Activated CD4-positive, alpha-beta memory T cell treated with anti-CD3 and anti-CD28 coated beads, Interleukin-2, amount 10 ng/mL, durations not matched to agents 7 days and 5 days (primary cell): ENCODE results near the gene TECPR1. TPM values are rescaled to one million over a fixed set of nuclear protein-coding genes. Genes with fewer than 3 reads are reported as not detected.
A peak's percentile ranks its signal among the peaks of the same experiment; 100 is the strongest.

Source experiments
- CTCF ChIA-PET: fragments of 350-600 bp; sonication (Branson Sonifier 250); formaldehyde crosslinking; loops from one replicate; lab custom pipeline; 2021; ENCODE audit warnings: antibody characterized with exemption, inconsistent platforms; lab: Charles Lee
- POLR2A ChIA-PET: fragments of 350-600 bp; sonication (Branson Sonifier 250); formaldehyde crosslinking; loops from one replicate; lab custom pipeline; 2021; ENCODE audit warnings: antibody characterized with exemption; lab: Charles Lee
- DNase-seq: peaks from one replicate; pipeline ENCODE4 v3.0.0-alpha.2; 2020
- H3K27ac Mint-ChIP-seq: one replicate; pipeline ENCODE4 v1.8.0; 2021; ENCODE audit warnings: mild to moderate bottlenecking, mixed read lengths
- H3K27me3 Mint-ChIP-seq: one replicate; pipeline ENCODE4 v1.8.0; 2021; ENCODE audit warnings: mixed read lengths
- H3K36me3 Mint-ChIP-seq: one replicate; pipeline ENCODE4 v1.8.0; 2021; ENCODE audit warnings: low read depth, mixed read lengths
- H3K4me1 Mint-ChIP-seq: one replicate; pipeline ENCODE4 v1.8.0; 2021; ENCODE audit warnings: mixed read lengths
- H3K4me3 Mint-ChIP-seq: one replicate; pipeline ENCODE4 v1.8.0; 2021; ENCODE audit warnings: mild to moderate bottlenecking, mixed read lengths
- H3K9me3 Mint-ChIP-seq: one replicate; pipeline ENCODE4 v1.8.0; 2021; ENCODE audit warnings: mixed read lengths
- total RNA-seq, 2 experiments: library from RNA; stranded (reverse); gene quantifications; one replicate each; pipeline ENCODE4 v1.2.3, GENCODE V29; 2021

TECPR1 gene
- total RNA-seq, 2 experiments from 2014 or later = 63.9 to 69.4 TPM

DNA sequence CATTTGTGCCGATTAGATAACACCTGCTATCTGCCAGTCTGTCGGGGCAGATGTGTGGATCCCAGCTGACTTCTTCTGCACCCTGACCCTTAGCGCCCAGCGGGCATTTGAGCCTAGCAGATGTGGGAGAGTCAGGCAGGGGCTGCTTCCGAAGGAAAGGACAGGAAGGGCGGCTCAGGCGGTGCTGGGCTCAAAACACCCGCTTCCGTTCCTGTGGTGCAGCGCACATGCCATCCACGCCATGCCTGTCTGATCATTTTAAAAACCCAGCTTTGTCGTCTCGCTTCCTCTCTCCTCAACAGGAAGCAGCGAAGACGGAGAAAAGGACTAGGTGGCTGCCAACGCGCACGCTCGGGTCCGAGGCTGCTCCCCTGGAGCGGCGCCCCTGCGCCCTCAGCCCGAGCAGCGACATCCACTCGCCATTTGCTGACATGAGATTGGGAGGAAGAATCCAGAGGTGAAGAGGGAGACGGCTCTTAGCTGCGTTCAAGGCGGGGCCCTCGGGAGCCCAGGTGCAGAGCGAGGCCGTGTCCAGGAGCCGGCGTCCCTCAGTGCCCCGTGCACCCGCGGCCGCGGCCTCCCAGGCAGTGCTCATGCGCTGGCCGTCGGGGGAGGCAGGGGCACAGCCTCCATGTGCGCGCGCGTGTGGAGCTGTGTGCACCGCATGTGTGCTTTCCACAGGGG lies 46.7 kb downstream of the TECPR1 start:
- POLR2A ChIA-PET = no interaction called here
- Mint-ChIP-seq H3K4me3 (no peak overlapping the region), H3K4me1 (peaks cover 37% of the 10 kb centered on the region), H3K27ac (no peak overlapping the region), H3K9me3 (no peaks in the 10 kb centered on the region), H3K36me3 (peaks cover 22% of the 10 kb centered on the region), H3K27me3 (no peaks in the 10 kb centered on the region)
- CTCF ChIA-PET = no interaction called here
- DNase-seq = no peak

DNA sequence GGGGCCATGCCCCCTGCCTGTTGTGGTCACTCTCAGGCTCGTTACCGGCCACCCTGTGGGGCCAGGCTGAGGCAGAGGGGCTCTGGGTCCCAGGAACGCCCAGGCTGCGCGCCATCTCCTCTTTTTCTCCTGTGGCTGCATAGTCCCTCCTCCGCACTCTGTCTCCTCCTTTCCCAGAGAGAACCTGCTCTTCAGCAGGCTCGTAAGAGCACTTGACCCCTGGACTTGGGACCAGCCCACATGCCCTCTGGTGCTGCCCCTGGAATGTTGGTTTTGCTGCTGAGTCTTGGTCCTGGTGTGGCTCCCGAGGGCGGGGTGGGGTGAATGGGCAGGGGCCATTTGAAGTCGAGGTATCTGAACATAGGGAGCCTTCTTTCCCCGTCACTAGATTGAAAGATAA lies 47.4 kb downstream of the TECPR1 start:
- H3K4me3 Mint-ChIP-seq = no peak overlapping the region
- no peaks in the 10 kb centered on the region for H3K27me3 Mint-ChIP-seq
- H3K9me3 Mint-ChIP-seq = no peaks in the 10 kb centered on the region
- H3K27ac Mint-ChIP-seq = no peak overlapping the region
- no peak for DNase-seq
- H3K36me3 Mint-ChIP-seq = peaks cover 25% of the 10 kb centered on the region
- ChIA-PET POLR2A (interaction anchor here (3.0 kb wide), 1 partner anchor 47 kb away, joined by 33 read pairs; the partner anchor contains the start of gene TECPR1), CTCF (no interaction called here)
- peaks cover 40% of the 10 kb centered on the region for H3K4me1 Mint-ChIP-seq

GRCh38 chr7:98203964-98204605 lies 47.9 kb downstream of the TECPR1 start:
- DNase-seq = no peak
- H3K4me1 Mint-ChIP-seq = peaks cover 40% of the 10 kb centered on the region
- H3K9me3 Mint-ChIP-seq = peaks cover 3% of the 10 kb centered on the region
- no peak overlapping the region for H3K27ac Mint-ChIP-seq
- peaks cover 28% of the 10 kb centered on the region for H3K36me3 Mint-ChIP-seq
- ChIA-PET CTCF (no interaction called here), POLR2A (interaction anchor here (1.7 to 3.0 kb wide), 2 partner anchors 8 to 47 kb away, joined by 4 to 33 read pairs; partner anchors contain the start of gene TECPR1)
- no peak overlapping the region for H3K4me3 Mint-ChIP-seq
- H3K27me3 Mint-ChIP-seq = no peaks in the 10 kb centered on the region

DNA sequence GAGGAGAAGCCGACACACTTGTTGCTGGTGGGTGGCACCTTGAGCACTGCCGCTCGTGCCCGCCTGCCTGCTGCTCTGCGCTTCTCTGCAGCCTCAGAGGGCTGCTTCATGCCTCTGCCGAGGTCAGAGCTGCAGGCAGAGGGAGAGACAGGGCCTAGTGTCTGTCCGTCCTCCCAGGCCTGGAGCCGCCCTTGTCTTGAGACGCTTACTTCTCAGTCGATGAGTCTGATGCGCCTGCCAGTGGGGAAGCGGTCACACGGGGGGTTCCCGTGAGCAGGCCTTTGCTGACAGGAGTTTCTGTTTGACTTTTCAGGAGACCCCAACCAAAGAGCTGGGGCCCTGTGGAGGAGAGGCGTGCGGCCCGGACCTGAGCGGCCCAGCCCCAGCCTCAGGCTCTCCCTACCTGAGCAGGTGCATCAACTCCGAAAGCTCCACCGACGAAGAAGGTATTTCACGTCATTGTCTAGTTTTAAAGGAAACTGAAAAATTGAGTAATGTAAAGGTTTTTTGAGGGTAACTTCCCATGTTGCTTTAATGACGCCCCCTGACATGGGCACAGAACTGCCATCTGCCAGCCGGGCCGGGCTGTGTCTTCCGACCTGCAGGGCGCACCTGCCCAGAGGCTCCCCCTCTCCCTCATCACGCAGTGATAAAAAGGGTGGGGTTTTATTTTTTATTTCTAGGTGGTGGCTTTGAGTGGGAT lies 48.6 kb downstream of the TECPR1 start:
- POLR2A ChIA-PET = interaction anchor here (1.0 to 3.0 kb wide), 3 partner anchors 9 to 72 kb away, joined by 3 to 33 read pairs (median 4); partner anchors contain the start of gene TECPR1
- H3K4me3 Mint-ChIP-seq = no peak overlapping the region
- H3K9me3 Mint-ChIP-seq = peaks cover 5% of the 10 kb centered on the region
- H3K27ac Mint-ChIP-seq = no peak overlapping the region
- no peak for DNase-seq
- H3K36me3 Mint-ChIP-seq = peaks cover 31% of the 10 kb centered on the region
- no peaks in the 10 kb centered on the region for H3K27me3 Mint-ChIP-seq
- CTCF ChIA-PET = interaction anchor here (1.2 to 1.3 kb wide), 3 partner anchors 11 to 182 kb away, joined by 3 to 12 read pairs (median 4); no protein-coding TSS in a partner anchor
- peaks cover 40% of the 10 kb centered on the region for H3K4me1 Mint-ChIP-seq

GRCh38 chr7:98202367-98203195 lies 49.5 kb downstream of the TECPR1 start:
- Mint-ChIP-seq H3K4me3 (peak overlapping the region; percentile 9), H3K27ac (peak overlapping the region; percentile 70), H3K36me3 (peaks cover 31% of the 10 kb centered on the region), H3K27me3 (no peaks in the 10 kb centered on the region), H3K9me3 (peaks cover 5% of the 10 kb centered on the region), H3K4me1 (peaks cover 40% of the 10 kb centered on the region)
- ChIA-PET CTCF (interaction anchor here (1.2 to 1.3 kb wide), 4 partner anchors 10 to 181 kb away, joined by 3 to 12 read pairs (median 6); no protein-coding TSS in a partner anchor), POLR2A (interaction anchor here (0.9 to 3.0 kb wide), 5 partner anchors 10 to 330 kb away, joined by 3 to 33 read pairs (median 4); partner anchors contain the start of genes ASNS and TECPR1)
- peak; percentile 77 for DNase-seq

- Mint-ChIP-seq H3K27me3 (no peaks in the 10 kb centered on the region), H3K9me3 (peaks cover 5% of the 10 kb centered on the region), H3K27ac (no peak overlapping the region), H3K4me1 (peaks cover 40% of the 10 kb centered on the region), H3K4me3 (no peak overlapping the region), H3K36me3 (peaks cover 25% of the 10 kb centered on the region)
- ChIA-PET CTCF (no interaction called here), POLR2A (no interaction called here)
- DNase-seq = peak; percentile 6
Measured at GRCh38 chr7:98200364-98200763, 51.7 kb downstream of the TECPR1 start.

GRCh38 chr7:98199131-98199530 lies 52.9 kb downstream of the TECPR1 start:
- Mint-ChIP-seq H3K36me3 (peaks cover 20% of the 10 kb centered on the region), H3K9me3 (peaks cover 5% of the 10 kb centered on the region), H3K4me3 (no peak overlapping the region), H3K4me1 (peaks cover 37% of the 10 kb centered on the region), H3K27ac (no peak overlapping the region), H3K27me3 (no peaks in the 10 kb centered on the region)
- CTCF ChIA-PET = no interaction called here
- no peak for DNase-seq
- POLR2A ChIA-PET = no interaction called here

DNA sequence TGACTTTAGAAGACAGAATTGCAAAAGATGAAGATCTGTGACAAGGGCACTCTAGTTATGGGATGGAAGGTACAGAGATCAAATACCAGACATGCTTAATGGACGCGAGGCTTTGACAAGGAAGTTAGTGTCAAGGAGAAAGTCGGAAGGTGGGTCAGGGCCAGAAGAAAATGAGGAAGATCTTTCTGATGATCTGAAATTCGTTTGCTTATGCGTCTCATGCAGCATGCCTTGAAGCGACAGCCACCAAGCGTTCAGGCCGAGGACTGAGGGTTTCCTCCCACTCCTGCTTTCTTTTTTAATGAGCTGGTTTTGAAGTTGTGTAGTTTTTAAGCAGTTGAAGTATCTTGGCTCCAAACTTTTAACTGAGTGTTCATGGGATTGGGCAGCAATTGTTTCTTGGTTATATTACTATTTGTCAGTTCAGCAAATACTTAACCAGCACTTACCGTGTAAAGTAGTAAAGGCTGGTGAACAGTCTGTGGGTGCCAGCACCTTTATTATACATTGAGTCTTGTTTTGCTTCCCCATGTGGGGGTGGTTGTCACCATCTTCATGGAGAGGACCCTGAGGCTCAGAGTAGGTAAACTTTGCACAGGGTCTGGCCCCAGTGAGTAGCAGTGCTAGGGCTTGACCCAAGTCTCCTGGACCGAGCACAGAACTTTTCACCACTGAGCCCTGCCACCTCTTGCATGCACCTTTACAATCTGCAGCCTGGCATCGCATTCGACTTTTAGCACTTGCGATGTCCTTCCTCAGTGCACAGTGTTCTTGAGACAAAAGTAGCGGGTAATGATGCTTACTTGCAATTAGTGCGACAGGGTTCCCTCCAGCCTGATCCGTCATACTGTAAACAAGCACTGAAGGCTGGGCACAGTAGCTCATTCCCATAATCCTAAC lies 55.1 kb downstream of the TECPR1 start:
- peaks cover 26% of the 10 kb centered on the region for H3K36me3 Mint-ChIP-seq
- no peak for DNase-seq
- no peak overlapping the region for H3K27ac Mint-ChIP-seq
- H3K4me1 Mint-ChIP-seq = peaks cover 20% of the 10 kb centered on the region
- H3K4me3 Mint-ChIP-seq = no peak overlapping the region
- H3K9me3 Mint-ChIP-seq = peaks cover 5% of the 10 kb centered on the region
- CTCF ChIA-PET = interaction anchor here (1.8 kb wide), 1 partner anchor 28 kb away, joined by 4 read pairs; no protein-coding TSS in a partner anchor
- no peaks in the 10 kb centered on the region for H3K27me3 Mint-ChIP-seq
- POLR2A ChIA-PET = no interaction called here

- DNase-seq = no peak
- Mint-ChIP-seq H3K36me3 (peaks cover 31% of the 10 kb centered on the region), H3K27me3 (no peaks in the 10 kb centered on the region), H3K4me1 (peaks cover 2% of the 10 kb centered on the region), H3K4me3 (no peak overlapping the region), H3K27ac (no peak overlapping the region), H3K9me3 (peaks cover 5% of the 10 kb centered on the region)
- ChIA-PET CTCF (no interaction called here), POLR2A (no interaction called here)
Measured at GRCh38 chr7:98194672-98195457, 57.2 kb downstream of the TECPR1 start.

DNA sequence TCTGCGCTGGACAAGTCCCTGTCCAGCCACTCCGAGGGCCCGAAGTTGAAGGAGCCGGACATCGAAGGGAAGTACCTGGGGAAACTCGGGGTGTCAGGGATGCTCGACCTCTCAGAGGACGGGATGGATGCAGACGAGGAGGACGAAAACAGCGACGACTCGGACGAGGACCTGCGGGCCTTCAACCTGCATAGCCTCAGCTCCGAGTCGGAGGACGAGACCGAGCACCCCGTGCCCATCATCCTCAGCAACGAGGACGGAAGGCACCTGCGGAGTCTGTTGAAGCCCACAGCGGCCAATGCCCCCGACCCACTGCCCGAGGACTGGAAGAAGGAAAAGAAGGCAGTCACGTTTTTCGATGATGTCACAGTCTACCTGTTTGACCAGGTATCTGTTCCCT lies 57.8 kb downstream of the TECPR1 start:
- H3K4me1 Mint-ChIP-seq = peaks cover 8% of the 10 kb centered on the region
- peaks cover 33% of the 10 kb centered on the region for H3K36me3 Mint-ChIP-seq
- ChIA-PET POLR2A (no interaction called here), CTCF (no interaction called here)
- H3K4me3 Mint-ChIP-seq = no peak overlapping the region
- peaks cover 3% of the 10 kb centered on the region for H3K9me3 Mint-ChIP-seq
- H3K27ac Mint-ChIP-seq = no peak overlapping the region
- no peak for DNase-seq
- no peaks in the 10 kb centered on the region for H3K27me3 Mint-ChIP-seq

- Mint-ChIP-seq H3K36me3 (peaks cover 35% of the 10 kb centered on the region), H3K9me3 (no peaks in the 10 kb centered on the region), H3K4me3 (no peak overlapping the region), H3K27ac (no peak overlapping the region), H3K27me3 (no peaks in the 10 kb centered on the region), H3K4me1 (peaks cover 9% of the 10 kb centered on the region)
- DNase-seq = no peak
- CTCF ChIA-PET = no interaction called here
- POLR2A ChIA-PET = no interaction called here
Measured at GRCh38 chr7:98193474-98194180, 58.4 kb downstream of the TECPR1 start.
